ENCODE data around the gene MAFB. TPM values are rescaled to one million over a fixed set of nuclear protein-coding genes. Genes with fewer than 3 reads are reported as not detected.

Gene MAFB
- total RNA-seq, 1 experiment from 2014 or later, result 0.85 TPM

- no peaks in the 10 kb centered on the region; a peak in 1 of 7 replicates for H3K36me3 Mint-ChIP-seq (ENCODE audit: insufficient read depth in 1 of 3, low read depth in 3 of 3)
- Histone ChIP-seq H3K14ac (ENCODE audit: insufficient read depth, low read length) (no peak overlapping the region), H3K27me3 (ENCODE audit: insufficient read depth, low read length) (no peaks in the 10 kb centered on the region; the same call in 1 of the 2 replicates), H3K27ac (ENCODE audit: insufficient read length, low read depth, low read length) (no peak overlapping the region), H2BK12ac (ENCODE audit: insufficient read length, low read depth, low read length) (no peak overlapping the region), H3K79me1 (ENCODE audit: insufficient read depth, low read depth, low read length, poor library complexity, severe bottlenecking) (no peaks in the 10 kb centered on the region), H2BK5ac (ENCODE audit: insufficient read length, low read length) (no peak overlapping the region), H3K23ac (ENCODE audit: insufficient read length, low read depth, low read length) (no peak overlapping the region), H3K9me3 (ENCODE audit: control insufficient read depth, low read depth, low read length) (no peaks in the 10 kb centered on the region), H2AK5ac (ENCODE audit: insufficient read length, low read length) (no peak overlapping the region), H3K4ac (ENCODE audit: low read depth, low read length) (no peak overlapping the region), H3K23me2 (ENCODE audit: insufficient read length, low read depth, low read length, poor library complexity, severe bottlenecking) (no peaks in the 10 kb centered on the region), H2AFZ (ENCODE audit: low read length) (no peak overlapping the region), H2BK15ac (ENCODE audit: low read depth, low read length) (no peak overlapping the region), H4K8ac (replicated peaks; ENCODE audit: insufficient read length, low read depth, low read length) (no peak overlapping the region), H3K79me2 (ENCODE audit: insufficient read depth, low read length) (no peaks in the 10 kb centered on the region), H3K4me2 (ENCODE audit: insufficient read depth, insufficient read length, low read length) (no peak overlapping the region), H3K56ac (ENCODE audit: insufficient read length, low read depth, low read length) (no peak overlapping the region), H4K5ac (ENCODE audit: insufficient read length, low read depth, low read length) (no peak overlapping the region), H3T11ph (ENCODE audit: low read length) (no peak overlapping the region), H3K9ac (ENCODE audit: extremely low read depth, insufficient read length, low read length) (no peak overlapping the region), H2BK120ac (ENCODE audit: low read depth, low read length, poor library complexity, severe bottlenecking) (no peak overlapping the region), H3K18ac (ENCODE audit: insufficient read length, low read depth, low read length) (no peak overlapping the region), H4K91ac (ENCODE audit: insufficient read length, low read depth, low read length) (no peak overlapping the region), H3K4me1 (ENCODE audit: insufficient read depth, low read length) (no peaks in the 10 kb centered on the region), H4K20me1 (ENCODE audit: control insufficient read depth, insufficient read depth, insufficient read length) (no peaks in the 10 kb centered on the region), H2BK20ac (ENCODE audit: low read depth, low read length, poor library complexity, severe bottlenecking) (no peak overlapping the region)
- H3K4me1 Mint-ChIP-seq, result no peaks in the 10 kb centered on the region
- H3K27me3 Mint-ChIP-seq (ENCODE audit: low read depth), result peaks cover 8% of the 10 kb centered on the region
- no peak for DNase-seq
- TF ChIP-seq CTCF (conservative IDR thresholded peaks at IDR 0.05), result no peak
- H3K27ac Mint-ChIP-seq, result no peak overlapping the region
- no peaks in the 10 kb centered on the region; a peak in 2 of 5 replicates for H3K9me3 Mint-ChIP-seq
- H3K4me3 Mint-ChIP-seq, result no peak overlapping the region
- no CpG with 5 or more reads among the region's 2 CpGs for WGBS (ENCODE audit: extremely low coverage, insufficient read length, low lambda C conversion rate)
Measured at GRCh38 chr20:40640667-40641066, 48.4 kb downstream of the MAFB start.
